ENCODE results near the gene AP1AR.

The AP1AR gene

DNA sequence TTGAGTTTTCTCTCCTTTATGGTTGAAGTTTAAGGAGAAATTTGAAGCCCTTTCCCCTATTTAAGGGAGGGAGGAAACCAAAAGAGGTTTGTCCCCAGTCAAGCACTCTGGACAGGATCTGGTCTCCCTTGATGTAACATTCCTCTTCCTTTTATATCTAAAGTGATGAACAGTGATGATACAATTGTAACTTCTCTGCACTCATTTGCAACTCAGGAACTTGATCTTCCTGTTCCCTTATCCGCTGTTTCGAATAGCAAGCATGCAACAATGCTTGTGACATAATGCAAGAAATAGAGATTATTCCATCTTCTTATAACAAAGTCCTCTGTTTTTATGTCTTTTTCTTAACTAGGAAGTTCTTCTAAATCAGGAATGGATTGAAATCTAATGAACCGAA is 83.9 kb downstream of the AP1AR start:
- no peak for DNase-seq

DNA sequence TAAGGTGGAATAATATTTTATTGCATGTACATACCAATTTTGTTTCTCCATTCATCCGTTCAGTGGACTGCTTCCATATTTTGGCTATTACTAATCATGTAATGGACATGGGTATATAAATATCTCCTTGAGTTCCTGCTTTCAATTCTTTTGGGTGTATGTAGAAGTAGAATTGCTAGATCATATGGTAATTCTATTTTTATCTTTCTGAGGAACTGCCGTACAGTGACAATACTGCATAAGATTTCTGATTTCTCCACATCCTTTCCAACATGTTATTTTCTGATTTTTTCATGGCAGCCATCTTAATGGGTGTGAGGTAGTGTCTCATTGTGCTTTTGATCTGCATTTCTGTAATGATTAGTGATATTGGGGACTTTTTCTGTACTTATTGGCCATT is 84.8 kb downstream of the AP1AR start:
- no peak for DNase-seq

DNA sequence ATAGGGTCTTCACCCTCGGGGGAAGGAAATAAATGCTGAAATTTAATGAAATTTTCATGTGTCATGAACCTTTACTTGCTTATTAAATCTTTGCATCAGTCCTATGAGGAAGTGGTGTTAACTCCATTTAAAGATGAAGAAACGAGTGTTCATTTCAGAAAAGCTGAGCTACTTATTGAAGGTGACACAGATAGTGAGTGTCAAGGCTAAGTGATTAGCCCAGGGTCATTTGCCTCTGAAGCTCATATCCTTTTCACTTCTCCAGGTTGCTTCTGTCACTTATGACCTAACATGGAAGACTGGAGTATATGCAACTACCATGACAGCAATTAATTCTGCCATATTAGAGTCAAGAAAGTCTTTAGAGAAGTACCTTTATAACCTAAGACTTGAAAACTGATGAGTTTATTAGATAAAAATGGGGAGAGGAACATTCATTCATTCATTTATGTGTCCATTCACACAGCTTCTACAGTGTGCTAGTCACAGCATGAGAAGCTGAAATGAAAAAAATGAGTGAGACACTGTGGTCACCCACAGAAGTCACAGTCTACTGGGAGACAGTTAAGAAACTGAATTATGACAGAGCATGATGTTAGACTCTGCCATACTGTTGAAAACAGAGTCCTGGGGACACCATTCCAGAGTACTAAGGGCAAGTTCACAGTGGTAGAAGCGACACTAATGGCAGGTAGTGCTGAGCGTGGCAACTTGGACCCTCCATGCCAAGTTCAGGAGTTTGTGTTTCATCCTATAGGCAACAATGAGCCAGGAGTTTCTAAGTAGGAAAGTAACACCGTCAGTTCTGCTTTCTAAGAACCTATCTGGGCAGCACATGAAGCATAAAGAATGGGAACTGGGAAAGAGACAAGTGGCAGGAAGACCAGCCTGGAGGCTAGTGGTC is 86.9 kb downstream of the AP1AR start:
- no peak for DNase-seq

Measured in activated CD4-positive, alpha-beta T cell treated with anti-CD3 and anti-CD28 coated beads, Interleukin-2, amount 50 U/mL, for 1 hour (primary cell).